K562 (cell line): ENCODE measurements around the gene ZNF382. TPM values are rescaled to one million over a fixed set of nuclear protein-coding genes. Genes with fewer than 3 reads are reported as not detected.

Source experiments
- ATAC-seq: fragments of 200-7000 bp; cut with Tn5 transposase; 3 replicates; pipeline ENCODE4 v1.9.1; 2020; ENCODE audit warnings: moderate library complexity
- BruUV-seq: library from RNA; stranded (reverse); fragments of 400-500 nt; replicated peaks from 2 replicates; lab custom pipeline; 2021; lab: Mats Ljungman, UMichigan
- CTCF ChIA-PET: fragments of 300-600 bp; formaldehyde crosslinking; extraction: SDS; loops from one replicate; lab custom pipeline; 2021; ENCODE audit warnings: low intra/inter-chr PET ratio; lab: Yijun Ruan, JAX
- POLR2A ChIA-PET: fragments of 300-600, 350-650 bp; sonication (Branson Sonifier 250); formaldehyde crosslinking; extraction: SDS; loops from one replicate; lab custom pipeline; 2021; ENCODE audit warnings: antibody characterized with exemption, inconsistent platforms; lab: Yijun Ruan, JAX
- DNase-seq, 4 experiments: peaks; one replicate each; pipeline versions ENCODE4 v3.0.0 to v3.0.0-alpha.2; 2011 to 2018; ENCODE audit warnings: low spot score in 3 of 4, mixed read lengths in 3 of 4; ENCODE audit errors: extremely low read depth in 1 of 4
- FAIRE-seq: peaks from 2 replicates; lab custom pipeline; 2011; peaks lifted over from hg19 to GRCh38; lab: Jason Lieb, UNC
- H2AFZ ChIP-seq: 2 replicates; pipeline ENCODE4 v1.6.0; 2011; ENCODE audit warnings: low read depth, low read length, control low read depth, inconsistent platforms
- H3K27ac ChIP-seq: fragments of 200-600 bp; 3 replicates; pipeline ENCODE4 v1.8.0; 2011; ENCODE audit warnings: low read depth, mild to moderate bottlenecking, control low read depth, inconsistent platforms, low read length, moderate library complexity, mixed read lengths; ENCODE audit errors: extremely low read depth
- H3K27me3 ChIP-seq, 2 experiments: fragments of 300-600 bp in 1 of 2; 2 replicates in 1 of 2; 3 replicates in 1 of 2; pipeline versions ENCODE4 v1.6.0 to v1.8.0; 2011; ENCODE audit warnings: inconsistent platforms in 2 of 2, low read length in 2 of 2, mild to moderate bottlenecking in 1 of 2, mixed read lengths in 1 of 2, moderate library complexity in 1 of 2; ENCODE audit not compliant: control insufficient read depth in 2 of 2, insufficient read depth in 2 of 2
- H3K36me3 ChIP-seq: fragments of 300-600 bp; 3 replicates; pipeline ENCODE4 v1.8.0; 2011; ENCODE audit warnings: mild to moderate bottlenecking, low read length, inconsistent platforms; ENCODE audit not compliant: control insufficient read depth, insufficient read depth
- H3K4me1 ChIP-seq, 2 experiments: fragments of 200-600 bp in 1 of 2; replicated peaks in 1 of 2; 2 replicates in 1 of 2; 3 replicates in 1 of 2; pipeline versions ENCODE4 v1.5.1 to v1.8.0; 2011; ENCODE audit warnings: inconsistent platforms in 2 of 2, low read length in 2 of 2, mild to moderate bottlenecking in 1 of 2, mixed read lengths in 1 of 2, moderate library complexity in 1 of 2; ENCODE audit not compliant: control insufficient read depth in 2 of 2, insufficient read depth in 2 of 2
- H3K4me2 ChIP-seq: 2 replicates; pipeline ENCODE4 v1.6.1; 2011; ENCODE audit warnings: low read length, control low read depth, inconsistent platforms, mixed read lengths; ENCODE audit not compliant: insufficient read depth
- H3K4me3 ChIP-seq: fragments of 200-600 bp; sonication (generic), shearing (Covaris generic); 2 replicates; pipeline ENCODE4 v1.5.1; 2016; ENCODE audit warnings: control low read depth, inconsistent platforms
- H3K79me2 ChIP-seq: fragments of 200-600 bp; 3 replicates; pipeline ENCODE4 v1.8.0; 2011; ENCODE audit warnings: low read length, inconsistent platforms; ENCODE audit not compliant: control insufficient read depth, insufficient read depth
- H3K9ac ChIP-seq, 2 experiments: 2 replicates each; pipeline versions ENCODE4 v1.6.0 to v1.6.1; 2011; ENCODE audit warnings: low read depth in 2 of 2, low read length in 2 of 2, control low read depth in 1 of 2, inconsistent platforms in 1 of 2, mild to moderate bottlenecking in 1 of 2, mixed read lengths in 1 of 2; ENCODE audit not compliant: insufficient read depth in 1 of 2
- H3K9me1 ChIP-seq: one replicate; pipeline ENCODE4 v1.6.0; 2011; ENCODE audit warnings: inconsistent platforms, mild to moderate bottlenecking, low read length, moderate library complexity; ENCODE audit not compliant: control insufficient read depth, insufficient read depth
- H3K9me3 ChIP-seq: replicated peaks from 2 replicates; pipeline ENCODE4 v1.5.1; 2011; ENCODE audit warnings: low read depth, low read length, inconsistent platforms; ENCODE audit not compliant: control insufficient read depth, insufficient read depth
- H4K20me1 ChIP-seq: replicated peaks from 2 replicates; pipeline ENCODE4 v1.6.1; 2011; ENCODE audit warnings: low read length, inconsistent platforms, mixed read lengths; ENCODE audit not compliant: control insufficient read depth, insufficient read depth
- CEBPB ChIP-seq: fragments of 450-650 bp; IDR thresholded peaks from 2 replicates; pipeline ENCODE4 v1.6.1; 2016; ENCODE audit warnings: missing genetic modification characterization, missing compliant biosample characterization
- CHD7 ChIP-seq: fragments of 200-600 bp; sonication (generic); IDR thresholded peaks from one replicate; pipeline ENCODE4 v1.6.1; 2012; ENCODE audit warnings: mild to moderate bottlenecking, low read depth, low read length, inconsistent platforms
- MIER1 ChIP-seq: fragments of 450-650 bp; IDR thresholded peaks from 2 replicates; pipeline ENCODE4 v1.6.1; 2016; ENCODE audit warnings: antibody characterized with exemption, mild to moderate bottlenecking, low read depth
- RFX1 ChIP-seq: fragments of 450-650 bp; IDR thresholded peaks from 2 replicates; pipeline ENCODE4 v1.6.1; 2016; ENCODE audit warnings: mild to moderate bottlenecking, moderate library complexity
- UBTF ChIP-seq, 2 experiments: IDR thresholded peaks; 2 replicates each; pipeline ENCODE4 v1.6.1; 2012; ENCODE audit warnings: improper control_type of control experiment in 2 of 2, low read depth in 2 of 2, low read length in 2 of 2, borderline replicate concordance in 1 of 2
- ZNF696 ChIP-seq: fragments of 250-450 bp; sonication (Bioruptor Pico); conservative IDR thresholded peaks from 2 replicates; pipeline ENCODE4 v1.4.0; 2020; ENCODE audit warnings: mild to moderate bottlenecking, moderate library complexity
- WGBS: fragments of 100-300 bp; shearing (Covaris generic); methylation state at CpG from one replicate; pipeline ENCODE4 v1.1.6; 2016; ENCODE audit warnings: low coverage, mixed read lengths; ENCODE audit not compliant: insufficient coverage; ENCODE audit errors: missing lambda C conversion rate; 5-methylcytosine and 5-hydroxymethylcytosine counted together
- in situ Hi-C: fragments of 300-500 bp; cut with MboI; formaldehyde crosslinking; loops from 4 replicates; pipeline ENCODE4 v1.15.0; 2018; ENCODE audit warnings: inconsistent platforms, mixed read lengths
- intact Hi-C: fragments of 100-400 bp; cut with micrococcal nuclease; formaldehyde crosslinking; loops from 2 replicates; pipeline ENCODE4 v1.14.2; 2022
- polyA plus RNA-seq, 8 experiments: library from polyadenylated mRNA; depleted of rRNA in 4 of 8; stranded (reverse) in 5 of 8; unstranded in 3 of 8; fragments of >200 nt; fragmentation: Nextera tagmentation in 2 of 8; fragmentation: Illumina TruSeq in 1 of 8; extraction: Ambion mirVana in 2 of 8; extraction: Trizol in 1 of 8; gene quantifications; 2 replicates each; pipeline versions ENCODE4 v1.2.1 to v1.2.3, GENCODE V29; 2011 to 2014; ENCODE audit warnings: inconsistent platforms in 1 of 8, missing spikeins in 1 of 8
- total RNA-seq, 7 experiments: library from RNA; depleted of rRNA in 6 of 7; stranded (reverse); fragments of >200 nt in 6 of 7; fragmentation: Illumina TruSeq in 2 of 7; extraction: Trizol in 2 of 7; gene quantifications; 2 replicates each; pipeline versions ENCODE4 v1.2.1 to v1.2.3, GENCODE V29; 2011 to 2021; ENCODE audit warnings: low replicate concordance in 1 of 7

The ZNF382 gene
- total and polyA plus RNA-seq, 9 of the 15 experiments (the other 6 are each of a cell fraction or from before 2014, with no cell fraction given), result 0.04 to 0.27 (median 0.16) TPM; not detected in 5

GRCh38 chr19:36573020-36573894 lies 31.9 kb upstream of the ZNF382 start, which contains the start of gene ZNF529:
ZNF529 (minus strand) TSS chr19:36573292; CDS start chr19:36572346, 946 bp downstream.
- H3K9ac ChIP-seq, result peak within 1 kb of the TSS; percentile 92 to 93
- no peaks in the 10 kb centered on the region; the same call in 1 of the 2 replicates for H3K9me3 ChIP-seq
- no peaks in the 10 kb centered on the region for H4K20me1 ChIP-seq
- H3K79me2 ChIP-seq, result peaks cover 50% of the 10 kb centered on the region
- H3K36me3 ChIP-seq, result peaks cover 47% of the 10 kb centered on the region
- H2AFZ ChIP-seq, result peak within 1 kb of the TSS; percentile 96
- peak; percentile 86 to 95 (median 89) for DNase-seq
- POLR2A ChIA-PET, result interaction anchor here (0.6 to 1.4 kb wide), 8 partner anchors 10 to 171 kb away, joined by 3 to 8 read pairs (median 3); no protein-coding TSS in a partner anchor
- BruUV-seq, result no TSS peak
- H3K27ac ChIP-seq, result peak within 1 kb of the TSS; percentile 96
- peak; percentile 97 for ATAC-seq
- WGBS, result 0% methylated on average over 44 of the region's 66 CpGs
- intact Hi-C loops, result loop anchor here (1.0 kb wide), 1 partner anchor 45 kb away; the partner anchor contains the start of gene ZNF260
- no peaks in the 10 kb centered on the region for H3K27me3 ChIP-seq
- peaks cover 0 to 9% of the 10 kb centered on the region in 2 experiments; a peak in 2 of 5 replicates for H3K4me1 ChIP-seq
- H3K4me3 ChIP-seq, result peak within 1 kb of the TSS; percentile 91
- H3K9me1 ChIP-seq, result no peaks in the 10 kb centered on the region
- in situ Hi-C loops, result no loop called here
- peak; percentile 93 for FAIRE-seq
- CTCF ChIA-PET, result no interaction called here
- peak within 1 kb of the TSS; percentile 75 for H3K4me2 ChIP-seq
- TF ChIP-seq ZNF696 (CRISPR knock-in tag) (no peak), MIER1 (no peak), UBTF (IDR thresholded peaks at IDR 0.05; ENCODE audit: borderline replicate concordance in 1 of 2, low read depth in 2 of 2, low read length in 2 of 2) (peak; percentile 53 to 58; a peak in 1 of 4 replicates), CEBPB (tag) (no peak), RFX1 (no peak), CHD7 (no peak)
